ENCODE data around the gene ZPLD1. TPM values are rescaled to one million over a fixed set of nuclear protein-coding genes. Genes with fewer than 3 reads are reported as not detected.

Gene ZPLD1
- total RNA-seq, 2 donors from 2014 or later = not detected

GRCh38 chr3:102447272-102447671, 12.5 kb downstream of the ZPLD1 start:
- no peak overlapping the region for H3K4me3 ChIP-seq
- H3K27me3 ChIP-seq (replicated peaks; ENCODE audit: insufficient read depth) = no peaks in the 10 kb centered on the region
- no peaks in the 10 kb centered on the region for H3K4me1 ChIP-seq (ENCODE audit: control insufficient read depth in 1 of 2, low read depth in 2 of 2)
- H3K9me3 ChIP-seq = no peaks in the 10 kb centered on the region
- TF ChIP-seq CTCF (IDR thresholded peaks at IDR 0.05) = no peak
- H3K27ac ChIP-seq = no peak overlapping the region
- no peaks in the 10 kb centered on the region for H3K36me3 ChIP-seq
- ATAC-seq (ENCODE audit: insufficient number of reproducible peaks, low FRiP score, low read depth) (no peak), DNase-seq (ENCODE audit: low spot score) (no peak)

- TF ChIP-seq CTCF (IDR thresholded peaks at IDR 0.05) = no peak
- no peak overlapping the region for H3K27ac ChIP-seq
- ATAC-seq (ENCODE audit: insufficient number of reproducible peaks, low FRiP score, low read depth) (no peak), DNase-seq (ENCODE audit: low spot score) (no peak)
- H3K9me3 ChIP-seq = no peaks in the 10 kb centered on the region
- no peaks in the 10 kb centered on the region for H3K4me1 ChIP-seq (ENCODE audit: control insufficient read depth in 1 of 2, low read depth in 2 of 2)
- H3K4me3 ChIP-seq = no peak overlapping the region
- H3K36me3 ChIP-seq = no peaks in the 10 kb centered on the region
- no peaks in the 10 kb centered on the region for H3K27me3 ChIP-seq (replicated peaks; ENCODE audit: insufficient read depth)
These were observed 14.5 kb downstream of the ZPLD1 start for GRCh38 chr3:102449341-102449740.

- H3K27ac ChIP-seq = no peak overlapping the region
- ATAC-seq (ENCODE audit: insufficient number of reproducible peaks, low FRiP score, low read depth) (no peak), DNase-seq (ENCODE audit: low spot score) (no peak)
- no peaks in the 10 kb centered on the region for H3K36me3 ChIP-seq
- no peaks in the 10 kb centered on the region for H3K4me1 ChIP-seq (ENCODE audit: control insufficient read depth in 1 of 2, low read depth in 2 of 2)
- TF ChIP-seq CTCF (IDR thresholded peaks at IDR 0.05) = no peak
- no peaks in the 10 kb centered on the region for H3K9me3 ChIP-seq
- no peak overlapping the region for H3K4me3 ChIP-seq
- H3K27me3 ChIP-seq (replicated peaks; ENCODE audit: insufficient read depth) = no peaks in the 10 kb centered on the region
These were observed 15.1 kb downstream of the ZPLD1 start for GRCh38 chr3:102449930-102450329.

- DNase-seq (ENCODE audit: low spot score) (no peak), ATAC-seq (ENCODE audit: insufficient number of reproducible peaks, low FRiP score, low read depth) (no peak)
- Histone ChIP-seq H3K9me3 (no peaks in the 10 kb centered on the region), H3K27me3 (replicated peaks; ENCODE audit: insufficient read depth) (no peaks in the 10 kb centered on the region), H3K36me3 (no peaks in the 10 kb centered on the region), H3K4me3 (no peak overlapping the region), H3K4me1 (ENCODE audit: control insufficient read depth in 1 of 2, low read depth in 2 of 2) (no peaks in the 10 kb centered on the region), H3K27ac (no peak overlapping the region)
- no peak for TF ChIP-seq CTCF (IDR thresholded peaks at IDR 0.05)
These were observed 16.2 kb downstream of the ZPLD1 start for GRCh38 chr3:102450976-102451375.

GRCh38 chr3:102451543-102451942, 16.7 kb downstream of the ZPLD1 start:
- Histone ChIP-seq H3K27me3 (replicated peaks; ENCODE audit: insufficient read depth) (no peaks in the 10 kb centered on the region), H3K4me1 (ENCODE audit: control insufficient read depth in 1 of 2, low read depth in 2 of 2) (no peaks in the 10 kb centered on the region), H3K27ac (no peak overlapping the region), H3K4me3 (no peak overlapping the region), H3K36me3 (no peaks in the 10 kb centered on the region), H3K9me3 (no peaks in the 10 kb centered on the region)
- DNase-seq (ENCODE audit: low spot score) (no peak), ATAC-seq (ENCODE audit: insufficient number of reproducible peaks, low FRiP score, low read depth) (no peak)
- no peak for TF ChIP-seq CTCF (IDR thresholded peaks at IDR 0.05)

All from thoracic aorta (tissue), 2 donors.